ENCODE measurements around the gene KRT17. TPM values are rescaled to one million over a fixed set of nuclear protein-coding genes. Genes with fewer than 3 reads are reported as not detected.

KRT17 gene
- total and polyA plus RNA-seq, 2 donors (not counting 1 experiment from before 2014, with no cell fraction given) = not detected

DNA sequence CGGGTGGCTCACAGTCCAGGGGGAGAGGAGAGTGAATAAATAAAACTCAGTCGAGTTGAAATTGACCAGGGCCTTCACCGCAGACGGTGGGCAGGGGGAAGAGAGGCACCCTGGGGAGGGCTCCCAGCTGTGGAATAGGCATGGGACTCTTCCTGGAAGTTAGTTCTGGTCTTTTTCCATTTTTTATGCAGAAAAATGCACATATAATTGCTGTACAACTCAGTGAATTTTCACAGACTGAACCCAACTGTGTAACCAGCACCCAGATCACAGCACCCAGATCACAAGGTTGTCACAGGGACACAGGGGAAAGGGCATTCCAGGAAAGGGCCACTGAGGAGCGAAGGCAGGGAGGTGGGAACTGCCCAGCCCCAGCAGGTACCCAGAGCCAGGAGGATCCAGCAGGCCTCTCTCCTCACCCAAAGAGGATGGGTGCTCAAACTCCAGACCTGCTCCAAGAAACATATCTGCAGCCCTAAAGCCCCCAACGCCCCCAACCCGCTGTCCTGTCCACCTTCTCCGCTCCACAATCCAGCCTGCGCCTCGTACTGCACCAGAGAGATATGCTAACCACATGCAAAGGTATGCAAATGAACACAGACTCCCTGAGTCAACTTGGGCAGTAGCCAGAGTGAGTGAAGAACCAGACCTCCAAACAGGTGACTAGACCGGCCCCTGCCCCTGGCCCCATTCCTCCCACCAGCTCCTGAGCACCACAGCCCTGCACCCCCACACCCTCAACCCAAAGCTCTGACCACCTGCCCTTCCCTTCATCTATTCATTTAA, 35.2 kb upstream of the KRT17 start:
- Histone ChIP-seq H3K9ac (ENCODE audit: low read length) (no peak overlapping the region), H3K79me2 (ENCODE audit: control insufficient read depth, insufficient read depth, low read length) (no peaks in the 10 kb centered on the region), H3K27ac (ENCODE audit: low read length in 2 of 2) (no peak overlapping the region), H3K27me3 (replicated peaks in 1 of 4; ENCODE audit: control extremely low read depth in 1 of 4, control insufficient read depth in 3 of 4, insufficient read depth in 4 of 4, low read length in 3 of 4) (no peaks in the 10 kb centered on the region), H2AFZ (ENCODE audit: insufficient read depth, low read depth, low read length, poor library complexity, severe bottlenecking) (no peak overlapping the region), H3K36me3 (replicated peaks in 1 of 2; ENCODE audit: control extremely low read depth in 1 of 2, control insufficient read depth in 1 of 2, extremely low read depth in 1 of 2, insufficient read depth in 2 of 2, low read length in 1 of 2) (no peaks in the 10 kb centered on the region), H4K20me1 (ENCODE audit: control insufficient read depth, insufficient read depth, low read length, poor library complexity, severe bottlenecking) (no peaks in the 10 kb centered on the region), H3K4me2 (replicated peaks; ENCODE audit: low read depth, low read length, poor library complexity, severe bottlenecking) (no peak overlapping the region), H3K4me1 (ENCODE audit: control insufficient read depth in 2 of 2, insufficient read depth in 2 of 2, low read length in 2 of 2) (peaks cover 0 to 8% of the 10 kb centered on the region in 2 donors), H3K9me3 (ENCODE audit: control extremely low read depth in 1 of 3, control insufficient read depth in 2 of 3, insufficient read depth in 1 of 3, low read length in 2 of 3) (no peaks in the 10 kb centered on the region), H3K4me3 (ENCODE audit: control extremely low read depth in 1 of 5, extremely low read depth in 1 of 5, insufficient read depth in 1 of 5, low read depth in 2 of 5, low read length in 4 of 5) (no peak overlapping the region)
- ChIA-PET CTCF (interaction anchor here (1.6 to 11.3 kb wide), 2 partner anchors 11 to 1043 kb away, joined by 5 to 438 read pairs; no protein-coding TSS in a partner anchor), POLR2A (no interaction called here)
- Mint-ChIP-seq H3K4me1 (peaks cover 7% of the 10 kb centered on the region), H3K9me3 (ENCODE audit: insufficient read depth) (no peaks in the 10 kb centered on the region), H3K27ac (no peak overlapping the region), H3K27me3 (no peaks in the 10 kb centered on the region), H3K4me3 (no peak overlapping the region)
- DNase-seq = no peak
- ATAC-seq (ENCODE audit: low read depth) = no peak
- WGBS (ENCODE audit: insufficient coverage) = 87% methylated on average over 11 of the region's 11 CpGs
- TF ChIP-seq, protein P1, sequence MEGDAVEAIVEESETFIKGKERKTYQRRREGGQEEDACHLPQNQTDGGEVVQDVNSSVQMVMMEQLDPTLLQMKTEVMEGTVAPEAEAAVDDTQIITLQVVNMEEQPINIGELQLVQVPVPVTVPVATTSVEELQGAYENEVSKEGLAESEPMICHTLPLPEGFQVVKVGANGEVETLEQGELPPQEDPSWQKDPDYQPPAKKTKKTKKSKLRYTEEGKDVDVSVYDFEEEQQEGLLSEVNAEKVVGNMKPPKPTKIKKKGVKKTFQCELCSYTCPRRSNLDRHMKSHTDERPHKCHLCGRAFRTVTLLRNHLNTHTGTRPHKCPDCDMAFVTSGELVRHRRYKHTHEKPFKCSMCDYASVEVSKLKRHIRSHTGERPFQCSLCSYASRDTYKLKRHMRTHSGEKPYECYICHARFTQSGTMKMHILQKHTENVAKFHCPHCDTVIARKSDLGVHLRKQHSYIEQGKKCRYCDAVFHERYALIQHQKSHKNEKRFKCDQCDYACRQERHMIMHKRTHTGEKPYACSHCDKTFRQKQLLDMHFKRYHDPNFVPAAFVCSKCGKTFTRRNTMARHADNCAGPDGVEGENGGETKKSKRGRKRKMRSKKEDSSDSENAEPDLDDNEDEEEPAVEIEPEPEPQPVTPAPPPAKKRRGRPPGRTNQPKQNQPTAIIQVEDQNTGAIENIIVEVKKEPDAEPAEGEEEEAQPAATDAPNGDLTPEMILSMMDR (IDR thresholded peaks at IDR 0.05) = no peak
- no peak for TF ChIP-seq EZH2 (IDR thresholded peaks at IDR 0.05; ENCODE audit: borderline replicate concordance, insufficient read depth, low read depth, low read length, poor library complexity, severe bottlenecking)
- intact Hi-C loops (cut with micrococcal nuclease) = no loop called here

DNA sequence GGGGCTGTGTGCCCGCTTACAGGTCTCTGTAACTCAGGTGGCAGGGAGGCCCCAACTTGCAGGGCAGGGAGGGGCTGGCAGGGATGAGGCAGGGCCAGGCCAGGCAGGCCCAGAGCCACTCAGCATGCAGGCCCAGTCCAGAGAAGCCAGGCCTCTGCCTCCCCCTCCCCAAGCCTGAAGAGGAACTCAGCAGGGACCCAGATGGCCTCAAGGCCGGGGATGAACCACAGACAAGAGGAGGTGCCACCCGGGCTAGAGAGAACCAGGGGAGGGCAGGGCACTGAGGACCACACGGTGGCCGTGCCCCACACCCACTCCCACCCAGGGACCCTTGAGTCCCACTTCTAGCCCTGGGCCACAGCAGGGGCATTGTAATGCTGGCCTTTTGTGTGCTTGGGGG, 34.5 kb upstream of the KRT17 start:
- H3K9me3 ChIP-seq (ENCODE audit: control extremely low read depth in 1 of 3, control insufficient read depth in 2 of 3, insufficient read depth in 1 of 3, low read length in 2 of 3) = no peaks in the 10 kb centered on the region
- no peaks in the 10 kb centered on the region for H4K20me1 ChIP-seq (ENCODE audit: control insufficient read depth, insufficient read depth, low read length, poor library complexity, severe bottlenecking)
- no peak overlapping the region for H3K27ac ChIP-seq (ENCODE audit: low read length in 2 of 2)
- Mint-ChIP-seq H3K4me3 (no peak overlapping the region), H3K27me3 (no peaks in the 10 kb centered on the region), H3K27ac (no peak overlapping the region), H3K4me1 (peaks cover 7% of the 10 kb centered on the region), H3K9me3 (ENCODE audit: insufficient read depth) (no peaks in the 10 kb centered on the region)
- 85% methylated on average over 2 of the region's 5 CpGs for WGBS (ENCODE audit: insufficient coverage)
- ChIA-PET POLR2A (no interaction called here), CTCF (interaction anchor here (0.6 to 1.9 kb wide), 4 partner anchors 10 to 868 kb away, joined by 3 to 10 read pairs (median 3); no protein-coding TSS in a partner anchor)
- no peaks in the 10 kb centered on the region for H3K27me3 ChIP-seq (replicated peaks in 1 of 4; ENCODE audit: control extremely low read depth in 1 of 4, control insufficient read depth in 3 of 4, insufficient read depth in 4 of 4, low read length in 3 of 4)
- ATAC-seq (ENCODE audit: low read depth) (no peak), DNase-seq (no peak)
- peaks cover 0 to 8% of the 10 kb centered on the region in 2 donors for H3K4me1 ChIP-seq (ENCODE audit: control insufficient read depth in 2 of 2, insufficient read depth in 2 of 2, low read length in 2 of 2)
- H3K9ac ChIP-seq (ENCODE audit: low read length) = no peak overlapping the region
- H3K4me3 ChIP-seq (ENCODE audit: control extremely low read depth in 1 of 5, extremely low read depth in 1 of 5, insufficient read depth in 1 of 5, low read depth in 2 of 5, low read length in 4 of 5) = no peak overlapping the region
- intact Hi-C loops (cut with micrococcal nuclease) = no loop called here
- TF ChIP-seq, protein P1 (IDR thresholded peaks at IDR 0.05) = no peak
- no peak for TF ChIP-seq EZH2 (IDR thresholded peaks at IDR 0.05; ENCODE audit: borderline replicate concordance, insufficient read depth, low read depth, low read length, poor library complexity, severe bottlenecking)
- no peaks in the 10 kb centered on the region for H3K36me3 ChIP-seq (replicated peaks in 1 of 2; ENCODE audit: control extremely low read depth in 1 of 2, control insufficient read depth in 1 of 2, extremely low read depth in 1 of 2, insufficient read depth in 2 of 2, low read length in 1 of 2)
- H2AFZ ChIP-seq (ENCODE audit: insufficient read depth, low read depth, low read length, poor library complexity, severe bottlenecking) = no peak overlapping the region
- H3K4me2 ChIP-seq (replicated peaks; ENCODE audit: low read depth, low read length, poor library complexity, severe bottlenecking) = no peak overlapping the region
- no peaks in the 10 kb centered on the region for H3K79me2 ChIP-seq (ENCODE audit: control insufficient read depth, insufficient read depth, low read length)
